C4-2B (cell line): ENCODE data around the gene DEPDC7.
"Not testable (repeated sequence)": the region's sequence is repeated elsewhere in the genome, so short reads cannot be mapped to it uniquely, and the experiment has no call there.

Experiments
- H3K27ac ChIP-seq: fragments of 450-650 bp; 2 replicates; pipeline ENCODE4 v1.5.1; 2017
- ZFX ChIP-seq: fragments of 450-650 bp; IDR thresholded peaks from 2 replicates; pipeline ENCODE4 v1.6.1; 2017
- TF ChIP-seq, protein P1 (sequence below): fragments of 450-650 bp; conservative IDR thresholded peaks from 2 replicates; pipeline ENCODE4 v1.5.1; 2017; ENCODE audit warnings: mild to moderate bottlenecking

The DEPDC7 gene

DNA sequence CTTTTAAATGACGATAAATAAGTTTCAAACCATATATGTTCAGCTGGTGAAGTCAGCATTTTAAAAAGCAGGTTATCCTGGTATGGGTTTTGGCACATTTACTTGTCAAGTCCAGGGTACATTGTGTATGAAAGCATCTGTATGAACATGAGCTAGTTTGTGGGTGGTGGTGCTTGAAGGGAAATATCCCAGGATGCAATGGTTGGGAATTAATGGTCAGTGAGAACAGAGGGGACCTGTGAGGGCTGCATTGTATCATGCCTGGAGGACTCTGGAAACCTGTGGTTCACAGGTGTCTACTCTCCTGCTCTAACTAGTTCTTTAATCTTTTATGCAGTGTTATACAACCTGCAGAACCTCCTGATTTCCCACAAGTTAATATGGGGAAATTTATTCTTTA is 5.8 kb downstream of the DEPDC7 start:
- no peak for TF ChIP-seq ZFX
- TF ChIP-seq, protein P1, sequence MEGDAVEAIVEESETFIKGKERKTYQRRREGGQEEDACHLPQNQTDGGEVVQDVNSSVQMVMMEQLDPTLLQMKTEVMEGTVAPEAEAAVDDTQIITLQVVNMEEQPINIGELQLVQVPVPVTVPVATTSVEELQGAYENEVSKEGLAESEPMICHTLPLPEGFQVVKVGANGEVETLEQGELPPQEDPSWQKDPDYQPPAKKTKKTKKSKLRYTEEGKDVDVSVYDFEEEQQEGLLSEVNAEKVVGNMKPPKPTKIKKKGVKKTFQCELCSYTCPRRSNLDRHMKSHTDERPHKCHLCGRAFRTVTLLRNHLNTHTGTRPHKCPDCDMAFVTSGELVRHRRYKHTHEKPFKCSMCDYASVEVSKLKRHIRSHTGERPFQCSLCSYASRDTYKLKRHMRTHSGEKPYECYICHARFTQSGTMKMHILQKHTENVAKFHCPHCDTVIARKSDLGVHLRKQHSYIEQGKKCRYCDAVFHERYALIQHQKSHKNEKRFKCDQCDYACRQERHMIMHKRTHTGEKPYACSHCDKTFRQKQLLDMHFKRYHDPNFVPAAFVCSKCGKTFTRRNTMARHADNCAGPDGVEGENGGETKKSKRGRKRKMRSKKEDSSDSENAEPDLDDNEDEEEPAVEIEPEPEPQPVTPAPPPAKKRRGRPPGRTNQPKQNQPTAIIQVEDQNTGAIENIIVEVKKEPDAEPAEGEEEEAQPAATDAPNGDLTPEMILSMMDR, result no peak
- H3K27ac ChIP-seq, result no peak overlapping the region

DNA sequence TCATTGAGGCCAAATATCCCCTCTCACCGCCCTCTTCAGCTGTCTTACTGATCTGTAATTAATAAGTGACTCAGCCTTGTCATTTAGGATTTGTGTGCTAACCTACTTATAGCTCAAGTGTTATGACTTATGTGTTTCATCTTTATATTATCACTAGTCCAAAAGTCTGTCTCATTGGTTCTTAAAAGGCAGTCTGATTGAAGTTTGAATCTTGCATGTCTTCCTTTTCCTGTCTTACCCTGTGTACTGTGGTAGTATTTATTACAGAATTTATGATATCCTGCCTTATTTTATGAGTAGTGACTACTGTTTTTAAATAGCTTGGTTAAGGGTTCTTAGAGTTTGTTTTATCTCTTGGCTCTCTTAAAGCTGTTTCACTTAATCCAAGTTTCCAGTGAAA is 6.3 kb downstream of the DEPDC7 start:
- H3K27ac ChIP-seq, result no peak overlapping the region
- TF ChIP-seq, protein P1, result no peak
- no peak for TF ChIP-seq ZFX

DNA sequence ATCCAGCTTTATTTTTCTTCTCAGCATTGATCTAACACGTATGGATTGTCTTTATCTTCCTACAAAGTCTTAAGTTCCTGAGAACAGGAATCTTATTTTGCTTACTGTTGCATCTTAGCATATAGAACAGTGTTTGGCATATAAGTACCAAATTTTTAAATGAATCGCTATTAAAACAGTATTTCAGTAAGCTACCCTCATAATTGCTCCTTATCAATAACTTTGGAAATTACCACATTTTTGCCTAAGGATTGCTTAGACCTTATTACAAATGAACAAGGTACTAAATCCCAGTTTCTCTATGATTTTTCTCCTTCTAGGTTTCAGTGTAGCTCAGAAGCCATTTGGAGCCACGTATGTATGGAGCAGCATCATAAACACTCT is 9.7 kb downstream of the DEPDC7 start:
- TF ChIP-seq, protein P1, result no peak
- no peak for TF ChIP-seq ZFX
- no peak overlapping the region for H3K27ac ChIP-seq

DNA sequence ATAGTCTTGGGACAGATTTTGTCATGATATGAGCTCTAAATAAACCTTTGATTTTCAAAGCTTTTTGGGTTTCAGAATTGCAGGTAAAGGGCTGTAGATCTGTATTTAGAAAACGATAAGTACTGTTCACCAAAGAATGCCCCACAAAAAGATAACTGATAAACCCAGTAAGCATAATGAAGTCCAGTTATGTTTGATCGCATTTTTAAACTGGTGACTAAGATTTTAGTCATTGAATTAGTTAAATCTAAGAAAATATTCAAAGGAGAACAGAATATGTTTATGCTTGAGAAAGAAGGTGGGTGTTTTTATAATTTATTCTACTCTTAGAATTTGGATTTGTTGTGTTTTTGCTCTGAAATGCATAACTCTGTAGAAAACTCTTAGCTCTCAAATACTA is 11.6 kb downstream of the DEPDC7 start:
- H3K27ac ChIP-seq, result no peak overlapping the region
- TF ChIP-seq, protein P1, result no peak
- TF ChIP-seq ZFX, result no peak

DNA sequence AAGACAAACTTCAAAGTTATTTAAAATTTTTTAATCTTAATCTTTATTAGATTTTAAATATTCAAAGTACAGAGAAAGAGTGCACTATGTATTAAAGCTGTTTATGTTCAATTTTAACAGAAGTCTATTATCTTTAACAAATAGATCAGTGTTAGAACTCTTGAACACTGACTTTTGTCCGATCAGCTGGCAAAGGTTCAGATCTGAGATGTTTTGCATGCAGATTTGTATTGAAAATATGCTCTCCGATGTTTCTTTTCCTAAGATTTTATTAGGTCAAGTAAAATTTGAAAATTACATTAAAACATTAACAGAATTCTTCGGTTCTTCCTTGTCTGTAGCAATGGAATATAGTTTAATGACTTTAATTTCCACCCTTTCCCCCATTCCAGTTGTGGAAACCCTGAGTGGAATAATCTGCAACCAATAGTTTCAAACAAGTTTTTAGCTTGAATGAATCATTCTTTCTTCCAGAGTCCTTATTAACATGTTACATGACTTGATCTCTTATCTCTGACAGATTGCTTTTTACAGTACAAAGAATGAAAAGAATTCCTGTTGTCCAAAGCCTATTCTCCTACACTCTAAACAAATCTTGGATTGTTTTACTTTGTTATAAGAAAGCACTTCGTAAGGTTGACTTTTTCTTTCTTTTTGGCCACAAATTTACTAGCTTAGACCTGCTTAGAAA is 12.3 kb downstream of the DEPDC7 start:
- H3K27ac ChIP-seq, result no peak overlapping the region
- TF ChIP-seq, protein P1, result no peak
- no peak for TF ChIP-seq ZFX

DNA sequence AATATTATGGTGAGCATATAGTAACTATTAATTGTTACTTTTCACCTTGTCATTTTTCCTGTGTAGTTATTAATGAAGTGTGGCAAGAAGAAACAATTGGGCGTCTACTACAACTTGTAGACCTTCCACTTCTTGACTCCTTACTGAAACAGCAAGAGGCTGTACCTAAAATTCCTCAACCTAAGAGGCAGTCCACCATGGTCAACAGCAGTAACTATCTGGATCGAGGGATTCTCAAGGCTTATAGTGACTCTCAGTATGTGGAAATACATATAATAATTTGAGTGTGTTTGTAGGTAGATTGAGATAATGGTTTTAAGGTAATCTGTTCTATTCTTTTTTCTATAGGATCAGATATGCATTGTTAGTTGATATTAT is 12.8 kb downstream of the DEPDC7 start:
- no peak for TF ChIP-seq ZFX
- TF ChIP-seq, protein P1, result no peak
- no peak overlapping the region for H3K27ac ChIP-seq

DNA sequence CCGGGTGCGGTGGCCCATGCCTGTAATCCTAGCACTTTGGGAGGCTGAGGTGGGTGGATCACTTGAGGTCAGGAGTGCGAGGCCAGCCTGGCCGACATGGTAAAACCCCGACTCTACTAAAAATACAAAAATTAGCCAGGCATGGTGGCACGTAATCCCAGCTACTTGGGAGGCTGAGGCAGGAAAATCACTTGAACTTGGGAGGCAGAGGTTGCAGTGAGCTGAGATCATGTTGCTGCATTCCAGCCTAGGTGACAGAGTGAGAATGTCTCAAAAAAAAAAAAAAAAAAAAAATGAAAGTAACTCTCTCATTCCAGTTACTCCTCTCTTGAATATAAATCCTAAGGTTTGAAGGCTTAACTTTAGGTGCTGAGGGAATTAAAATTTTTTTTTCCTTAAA is 13.5 kb downstream of the DEPDC7 start:
- not testable (repeated sequence) for H3K27ac ChIP-seq

DNA sequence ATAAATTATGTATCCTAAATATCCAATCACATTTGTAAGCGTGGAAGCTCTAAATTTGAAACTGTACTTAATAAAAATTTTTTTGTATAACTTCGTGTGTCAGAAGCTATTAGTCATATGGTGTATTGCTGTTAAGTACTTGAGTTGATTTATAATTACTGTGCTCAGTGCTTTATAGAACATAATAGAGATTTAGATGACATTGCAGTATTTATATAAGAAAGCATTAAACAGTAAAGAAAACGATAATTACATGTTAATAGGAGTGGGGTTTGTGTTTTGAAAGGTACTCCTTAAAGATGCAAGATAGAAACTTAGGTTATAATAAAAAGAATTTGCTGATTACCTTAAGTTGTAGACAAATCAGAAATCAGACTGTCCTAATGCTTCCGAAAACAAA is 17.8 kb downstream of the DEPDC7 start:
- TF ChIP-seq, protein P1, result no peak
- no peak for TF ChIP-seq ZFX
- H3K27ac ChIP-seq, result no peak overlapping the region
